Measurements from ENCODE around the gene STXBP2.

The STXBP2 gene

GRCh38 chr19:7677669-7678311 lies 40.9 kb downstream of the STXBP2 start:
- DNase-seq: no peak

GRCh38 chr19:7678971-7679751 lies 42.3 kb downstream of the STXBP2 start:
- DNase-seq: peak in 6 of 56 donors; percentile 3 to 25 (median 5)

- DNase-seq: no peak
Measured at GRCh38 chr19:7679771-7680605, 43.1 kb downstream of the STXBP2 start.

- DNase-seq: peak in 54 of 56 donors; percentile 17 to 91 (median 70)
Measured at GRCh38 chr19:7680606-7681339, 43.9 kb downstream of the STXBP2 start, which contains the start of gene TRAPPC5. TRAPPC5 (plus strand) TSS chr19:7680833; CDS start chr19:7682254, 1,421 bp downstream.

- DNase-seq: peak in 49 of 56 donors; percentile 5 to 71 (median 47)
Measured at GRCh38 chr19:7681340-7682174, 44.6 kb downstream of the STXBP2 start.

GRCh38 chr19:7682175-7682855 lies 45.4 kb downstream of the STXBP2 start:
- DNase-seq: peak in 12 of 56 donors; percentile 1 to 60 (median 45)

GRCh38 chr19:7685546-7686445 lies 48.9 kb downstream of the STXBP2 start:
- DNase-seq: no peak

- DNase-seq: no peak
Measured at GRCh38 chr19:7687177-7687576, 50.3 kb downstream of the STXBP2 start.

- DNase-seq: no peak
Measured at GRCh38 chr19:7689165-7689564, 52.3 kb downstream of the STXBP2 start.

GRCh38 chr19:7690779-7691258 lies 53.9 kb downstream of the STXBP2 start:
- DNase-seq: no peak

- DNase-seq: no peak
Measured at GRCh38 chr19:7691497-7691896, 54.6 kb downstream of the STXBP2 start.

- no peak for DNase-seq
Measured at GRCh38 chr19:7692417-7693088, 55.6 kb downstream of the STXBP2 start.

GRCh38 chr19:7694499-7694898 lies 57.6 kb downstream of the STXBP2 start:
- DNase-seq: no peak
